A549 (cell line): Measurements from ENCODE around the gene TDP2. TPM values are rescaled to one million over a fixed set of nuclear protein-coding genes. Genes with fewer than 3 reads are reported as not detected.
"Not testable (repeated sequence)": the region's sequence is repeated elsewhere in the genome, so short reads cannot be mapped to it uniquely, and the experiment has no call there.

Source experiments
- ATAC-seq, 2 experiments: fragments of 200-7000 bp in 1 of 2; fragments of >200 bp in 1 of 2; cut with Nextera tagmentation in 1 of 2; cut with Tn5 transposase in 1 of 2; 3 replicates each; pipeline versions ENCODE4 v1.8.0 to v1.9.1; 2018 to 2020; ENCODE audit warnings: mild to moderate bottlenecking in 1 of 2, moderate library complexity in 1 of 2
- CTCF ChIA-PET: fragments of 300-600 bp; sonication (Branson Sonifier 250); formaldehyde crosslinking; extraction: SDS; loops from one replicate; lab custom pipeline; 2021; ENCODE audit warnings: antibody characterized with exemption, inconsistent platforms; lab: Yijun Ruan, JAX
- POLR2A ChIA-PET: fragments of 350-600 bp; formaldehyde crosslinking; extraction: SDS; loops from one replicate; lab custom pipeline; 2021; ENCODE audit warnings: antibody characterized with exemption, inconsistent platforms; lab: Yijun Ruan, JAX
- DNase-seq, 2 experiments: peaks; one replicate each; pipeline versions ENCODE4 v3.0.0 to v3.0.0-alpha.2; 2011 to 2016; ENCODE audit warnings: low read depth in 1 of 2, low spot score in 1 of 2
- FAIRE-seq: peaks from 2 replicates; lab custom pipeline; 2011; peaks lifted over from hg19 to GRCh38; lab: Jason Lieb, UNC
- H3K27ac ChIP-seq, 2 experiments: fragments of >200 bp; sonication (Bioruptor Twin); formaldehyde crosslinking; 3 replicates each; pipeline ENCODE4 v1.5.1; 2016 to 2017
- H3K4me1 ChIP-seq: fragments of >200 bp; sonication (Bioruptor Twin); formaldehyde crosslinking; 3 replicates; pipeline ENCODE4 v1.6.1; 2016
- H3K4me2 ChIP-seq: fragments of >200 bp; sonication (Bioruptor Twin); formaldehyde crosslinking; 3 replicates; pipeline ENCODE4 v1.6.1; 2016
- H3K4me3 ChIP-seq: fragments of >200 bp; sonication (Bioruptor Twin); formaldehyde crosslinking; 3 replicates; pipeline ENCODE4 v1.5.1; 2016
- H3K9me3 ChIP-seq: fragments of >200 bp; sonication (Bioruptor Twin); formaldehyde crosslinking; 3 replicates; pipeline ENCODE4 v1.6.1; 2016
- CBX2 ChIP-seq: fragments of 200-600 bp; sonication (generic); IDR thresholded peaks from 2 replicates; pipeline ENCODE4 v1.6.1; 2016; ENCODE audit warnings: low read depth, mild to moderate bottlenecking, borderline replicate concordance
- CHD2 ChIP-seq: fragments of 150-350 bp; IDR thresholded peaks from 2 replicates; pipeline ENCODE4 v1.6.1; 2014; ENCODE audit warnings: low read length; ENCODE audit not compliant: partially characterized antibody
- CHD4 ChIP-seq: fragments of 200-600 bp; sonication (generic); IDR thresholded peaks from 2 replicates; pipeline ENCODE4 v1.6.1; 2016; ENCODE audit warnings: antibody characterized with exemption, mild to moderate bottlenecking, borderline replicate concordance
- CTCF ChIP-seq: fragments of >200 bp; sonication (Bioruptor Twin); formaldehyde crosslinking; IDR thresholded peaks from 3 replicates; pipeline ENCODE4 v1.5.1; 2016
- EHMT2 ChIP-seq: fragments of 200-600 bp; sonication (generic); IDR thresholded peaks from 2 replicates; pipeline ENCODE4 v1.6.1; 2016; ENCODE audit warnings: antibody characterized with exemption, low read depth, mild to moderate bottlenecking, moderate library complexity
- HDAC2 ChIP-seq: fragments of 200-600 bp; sonication (generic); IDR thresholded peaks from 2 replicates; pipeline ENCODE4 v1.6.1; 2016
- HOXA7 ChIP-seq: fragments of 250-450 bp; sonication (Bioruptor Pico); IDR thresholded peaks from 2 replicates; pipeline ENCODE4 v1.5.0; 2020; ENCODE audit warnings: mild to moderate bottlenecking, moderate library complexity
- JUN ChIP-seq, 2 experiments: fragments of >200 bp; sonication (Bioruptor Twin); formaldehyde crosslinking; IDR thresholded peaks; 2 replicates in 1 of 2; 3 replicates in 1 of 2; pipeline ENCODE4 v1.6.1; 2016 to 2017
- KDM5A ChIP-seq: fragments of 200-600 bp; sonication (generic); IDR thresholded peaks from 2 replicates; pipeline ENCODE4 v1.6.1; 2016; ENCODE audit warnings: antibody characterized with exemption, mild to moderate bottlenecking
- MAZ ChIP-seq: fragments of 150-350 bp; IDR thresholded peaks from 2 replicates; pipeline ENCODE4 v1.6.1; 2014; ENCODE audit warnings: antibody characterized with exemption, low read depth, low read length, borderline replicate concordance
- NPAS2 ChIP-seq: fragments of 250-450 bp; sonication (Bioruptor Pico); IDR thresholded peaks from 2 replicates; pipeline ENCODE4 v1.8.0; 2022; ENCODE audit warnings: mild to moderate bottlenecking, moderate library complexity, borderline replicate concordance
- NR3C1 ChIP-seq: fragments of >200 bp; sonication (Bioruptor Twin); formaldehyde crosslinking; IDR thresholded peaks from 3 replicates; pipeline ENCODE4 v1.6.1; 2017
- RAD21 ChIP-seq, 2 experiments: fragments of >200 bp in 1 of 2; sonication (Bioruptor Twin) in 1 of 2; formaldehyde crosslinking in 1 of 2; IDR thresholded peaks in 1 of 2; conservative IDR thresholded peaks in 1 of 2; 2 replicates in 1 of 2; 3 replicates in 1 of 2; pipeline ENCODE4 v1.6.1; 2012 to 2018; ENCODE audit warnings: inconsistent platforms in 1 of 2
- REST ChIP-seq: fragments of 200-600 bp; sonication (generic); IDR thresholded peaks from 2 replicates; pipeline ENCODE4 v1.6.1; 2016; ENCODE audit warnings: antibody characterized with exemption, mild to moderate bottlenecking, moderate library complexity
- RFX5 ChIP-seq: fragments of 450-650 bp; IDR thresholded peaks from 2 replicates; pipeline ENCODE4 v1.7.1; 2014; ENCODE audit warnings: antibody characterized with exemption, mild to moderate bottlenecking, moderate library complexity
- RNF2 ChIP-seq: fragments of 200-600 bp; sonication (generic); IDR thresholded peaks from 2 replicates; pipeline ENCODE4 v1.6.1; 2016; ENCODE audit warnings: low read depth, mild to moderate bottlenecking, antibody characterized with exemption, moderate library complexity, borderline replicate concordance
- SMC3 ChIP-seq: fragments of >200 bp; sonication (Bioruptor Twin); formaldehyde crosslinking; IDR thresholded peaks from 3 replicates; pipeline ENCODE4 v1.6.1; 2018; ENCODE audit warnings: inconsistent platforms
- TFCP2L1 ChIP-seq: fragments of 250-450 bp; sonication (Bioruptor Pico); IDR thresholded peaks from 2 replicates; pipeline ENCODE4 v1.5.0; 2021; ENCODE audit warnings: mild to moderate bottlenecking
- ZNF302 ChIP-seq: fragments of 250-450 bp; sonication (Bioruptor Pico); IDR thresholded peaks from 2 replicates; pipeline ENCODE4 v1.9.0; 2021; ENCODE audit warnings: inconsistent platforms, mild to moderate bottlenecking, moderate library complexity
- WGBS: methylation state at CpG from one replicate; pipeline ENCODE4 v1.1.6; 2017; ENCODE audit errors: missing lambda C conversion rate; 5-methylcytosine and 5-hydroxymethylcytosine counted together
- polyA plus RNA-seq, 4 experiments: library from polyadenylated mRNA; depleted of rRNA in 3 of 4; stranded (reverse); fragments of >200 nt; fragmentation: RNase III in 1 of 4; extraction: RNeasy Plus Mini Kit Qiagen cat#74134 plus additional on column Dnase treatment in 1 of 4; gene quantifications; 2 replicates in 3 of 4; 3 replicates in 1 of 4; pipeline ENCODE4 v1.2.3, GENCODE V29; 2011 to 2017
- TF ChIP-seq, protein P1 (sequence below): fragments of 250-450 bp; sonication (Bioruptor Pico); IDR thresholded peaks from 2 replicates; pipeline ENCODE4 v1.5.0; 2020; ENCODE audit warnings: low read depth, mild to moderate bottlenecking, moderate library complexity
- TF ChIP-seq, protein P2 (sequence below): IDR thresholded peaks from 2 replicates; pipeline ENCODE4 v1.6.1; 2012

TDP2 gene
- polyA plus RNA-seq, 2 of the 4 experiments (the other 2 are of a cell fraction): 52.6 to 91.7 TPM

- ATAC-seq: no peak
- WGBS: 97% methylated on average over 2 of the region's 2 CpGs
- Histone ChIP-seq H3K4me1 (no peaks in the 10 kb centered on the region; the same call in 2 of the 3 replicates), H3K4me2 (no peak overlapping the region), H3K9me3 (no peaks in the 10 kb centered on the region), H3K4me3 (no peak overlapping the region), H3K27ac (no peak overlapping the region)
- no peak for TF ChIP-seq EHMT2
- TF ChIP-seq JUN (IDR thresholded peaks at IDR 0.05): no peak
- TF ChIP-seq ZNF302: no peak
- no peak for TF ChIP-seq RFX5
- TF ChIP-seq, protein P1, sequence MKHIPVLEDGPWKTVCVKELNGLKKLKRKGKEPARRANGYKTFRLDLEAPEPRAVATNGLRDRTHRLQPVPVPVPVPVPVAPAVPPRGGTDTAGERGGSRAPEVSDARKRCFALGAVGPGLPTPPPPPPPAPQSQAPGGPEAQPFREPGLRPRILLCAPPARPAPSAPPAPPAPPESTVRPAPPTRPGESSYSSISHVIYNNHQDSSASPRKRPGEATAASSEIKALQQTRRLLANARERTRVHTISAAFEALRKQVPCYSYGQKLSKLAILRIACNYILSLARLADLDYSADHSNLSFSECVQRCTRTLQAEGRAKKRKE (CRISPR knock-in tag): no peak
- no peak for TF ChIP-seq TFCP2L1 (CRISPR knock-in tag)
- TF ChIP-seq SMC3: no peak
- CTCF ChIA-PET: interaction anchor here (0.7 to 6.0 kb wide), 5 partner anchors 8 to 175 kb away, joined by 3 to 32 read pairs (median 3); no protein-coding TSS in a partner anchor
- DNase-seq: no peak
- POLR2A ChIA-PET: no interaction called here
- FAIRE-seq: no peak
These were observed 29.4 kb upstream of the TDP2 start for GRCh38 chr6:24696097-24696496.

DNA sequence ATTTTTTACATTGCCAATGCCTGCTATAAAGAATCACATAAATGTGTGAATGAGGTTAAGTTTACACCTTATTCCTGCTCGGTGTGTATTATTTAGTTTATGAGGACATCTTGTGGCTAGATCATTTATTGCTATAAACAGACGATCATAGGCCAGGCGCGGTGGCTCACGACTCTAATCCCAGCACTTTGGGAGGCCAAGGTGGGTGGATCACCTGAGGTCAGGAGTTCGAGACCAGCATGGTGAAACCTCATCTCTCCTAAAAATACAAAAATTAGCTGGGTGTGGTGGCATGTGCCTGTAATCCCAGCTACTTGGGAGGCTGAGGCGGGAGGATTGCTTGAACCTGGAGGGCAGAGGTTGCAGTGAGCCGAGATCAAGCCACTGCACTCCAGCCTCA, 28.9 kb upstream of the TDP2 start:
- peak; percentile 90 for ATAC-seq
- H3K9me3 ChIP-seq, H3K27ac ChIP-seq, H3K4me1 ChIP-seq, H3K4me2 ChIP-seq: not testable (repeated sequence)
- CTCF ChIA-PET: interaction anchor here (0.7 to 6.0 kb wide), 4 partner anchors 9 to 175 kb away, joined by 3 to 32 read pairs (median 3); no protein-coding TSS in a partner anchor
- TF ChIP-seq SMC3: peak; percentile 60
- TF ChIP-seq RAD21 (conservative IDR thresholded peaks at IDR 0.05 in 1 of 2, IDR thresholded peaks at IDR 0.05 in 1 of 2): peak; percentile 74 to 76
- peak; percentile 58 for TF ChIP-seq CTCF
- TF ChIP-seq, all 56 proteins: peak for 3; not testable (repeated sequence) for 53
- WGBS: 29% methylated on average over 8 of the region's 8 CpGs
- H3K4me3 ChIP-seq, POLR2A ChIA-PET, FAIRE-seq: not testable (repeated sequence)
- DNase-seq: peak; percentile 17 to 55

DNA sequence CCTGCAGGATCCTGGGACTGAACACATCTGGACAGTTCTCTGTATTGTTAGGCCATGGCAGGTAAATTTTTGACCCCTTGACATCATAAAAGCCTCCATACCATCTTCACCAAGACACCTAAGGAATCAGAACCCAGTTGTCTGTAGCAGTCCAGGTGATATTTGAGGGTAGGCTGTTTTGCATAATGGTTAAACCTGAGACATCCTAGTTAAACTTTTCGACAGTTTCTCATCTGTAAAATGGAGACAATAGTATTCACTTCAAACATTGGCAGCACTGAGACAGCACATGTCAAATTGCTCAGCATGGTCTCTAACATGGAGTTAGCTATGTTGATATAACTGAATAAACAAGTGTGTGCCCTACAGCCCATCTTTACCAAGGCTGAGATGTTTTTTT, 27.5 kb upstream of the TDP2 start:
- Histone ChIP-seq H3K27ac (no peak overlapping the region), H3K4me2 (no peak overlapping the region), H3K4me1 (peaks cover 4% of the 10 kb centered on the region; the same call in 1 of the 3 replicates), H3K9me3 (no peaks in the 10 kb centered on the region), H3K4me3 (no peak overlapping the region)
- 80% methylated on average over 1 of the region's 1 CpG for WGBS
- CTCF ChIA-PET: interaction anchor here (0.7 to 6.0 kb wide), 6 partner anchors 19 to 121 kb away, joined by 3 to 32 read pairs (median 4); no protein-coding TSS in a partner anchor
- DNase-seq (no peak), ATAC-seq (no peak), FAIRE-seq (no peak)
- POLR2A ChIA-PET: no interaction called here
- TF ChIP-seq CHD4: no peak
- TF ChIP-seq NPAS2 (CRISPR knock-in tag): no peak
- TF ChIP-seq MAZ: no peak
- TF ChIP-seq CBX2: no peak
- no peak for TF ChIP-seq NR3C1

DNA sequence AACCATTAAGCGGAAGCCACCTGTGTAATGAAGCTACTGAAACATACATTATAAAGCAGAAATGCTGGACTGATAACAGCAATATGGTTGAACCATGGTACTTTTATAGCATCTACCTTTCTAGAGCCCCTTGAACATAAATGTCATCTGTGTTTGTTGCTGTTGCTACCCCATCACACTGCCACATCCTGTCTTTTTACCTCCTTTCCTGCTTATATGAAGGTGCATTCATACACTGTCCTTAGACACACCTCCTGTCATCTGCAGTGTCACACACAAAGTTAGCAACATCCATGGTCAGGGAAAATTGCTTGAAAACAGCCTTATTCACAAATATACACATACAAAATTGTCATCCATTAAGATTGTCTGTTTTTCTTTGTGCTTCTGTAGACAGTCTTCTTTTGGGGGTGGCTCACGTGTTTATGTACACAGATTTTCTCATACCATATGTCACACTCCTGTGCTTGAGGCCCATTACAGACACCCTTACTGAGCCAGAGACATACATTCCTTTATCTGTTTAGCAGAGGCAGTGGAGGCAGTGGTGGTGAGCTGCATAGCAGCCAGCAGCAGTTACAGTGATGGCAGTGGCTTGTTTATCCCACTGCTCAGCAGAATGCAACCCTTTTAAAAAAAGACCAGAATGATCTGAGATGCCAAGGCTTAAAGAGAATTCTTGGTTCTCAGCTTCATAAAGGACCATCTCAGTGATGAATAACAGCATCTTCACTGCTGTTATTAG, 26.3 kb upstream of the TDP2 start:
- TF ChIP-seq HOXA7 (CRISPR knock-in tag) (no peak), CHD2 (no peak), HDAC2 (no peak), RNF2 (no peak), REST (no peak), KDM5A (no peak)
- TF ChIP-seq, protein P2, sequence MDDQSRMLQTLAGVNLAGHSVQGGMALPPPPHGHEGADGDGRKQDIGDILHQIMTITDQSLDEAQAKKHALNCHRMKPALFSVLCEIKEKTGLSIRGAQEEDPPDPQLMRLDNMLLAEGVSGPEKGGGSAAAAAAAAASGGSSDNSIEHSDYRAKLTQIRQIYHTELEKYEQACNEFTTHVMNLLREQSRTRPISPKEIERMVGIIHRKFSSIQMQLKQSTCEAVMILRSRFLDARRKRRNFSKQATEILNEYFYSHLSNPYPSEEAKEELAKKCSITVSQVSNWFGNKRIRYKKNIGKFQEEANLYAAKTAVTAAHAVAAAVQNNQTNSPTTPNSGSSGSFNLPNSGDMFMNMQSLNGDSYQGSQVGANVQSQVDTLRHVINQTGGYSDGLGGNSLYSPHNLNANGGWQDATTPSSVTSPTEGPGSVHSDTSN: no peak
- no peak overlapping the region for H3K27ac ChIP-seq
- H3K4me2 ChIP-seq: no peak overlapping the region
- no peaks in the 10 kb centered on the region for H3K9me3 ChIP-seq
- ChIA-PET CTCF (interaction anchor here (2.0 to 6.0 kb wide), 2 partner anchors 109 to 112 kb away, joined by 10 to 32 read pairs; no protein-coding TSS in a partner anchor), POLR2A (no interaction called here)
- WGBS: 95% methylated on average over 2 of the region's 2 CpGs
- FAIRE-seq (no peak), ATAC-seq (no peak), DNase-seq (no peak)
- H3K4me3 ChIP-seq: no peak overlapping the region
- peaks cover 4% of the 10 kb centered on the region; the same call in 1 of the 3 replicates for H3K4me1 ChIP-seq
